Naive thymus-derived CD4-positive, alpha-beta T cell (primary cell): ENCODE results near the gene PSMD1. TPM values are rescaled to one million over a fixed set of nuclear protein-coding genes. Genes with fewer than 3 reads are reported as not detected.

ENCODE experiments used
- ATAC-seq: fragments of 150-1000 bp; cut with Tn5 transposase; 2 replicates; pipeline ENCODE4 v1.10.0; 2021; ENCODE audit warnings: mild to moderate bottlenecking, moderate library complexity
- CTCF ChIA-PET: fragments of 350-600 bp; sonication (Branson Sonifier 250); formaldehyde crosslinking; loops from one replicate; lab custom pipeline; 2021; ENCODE audit warnings: antibody characterized with exemption; lab: Charles Lee
- POLR2A ChIA-PET: fragments of 350-600 bp; sonication (Branson Sonifier 250); formaldehyde crosslinking; loops from one replicate; lab custom pipeline; 2021; ENCODE audit warnings: antibody characterized with exemption, inconsistent platforms; lab: Charles Lee
- DNase-seq, 9 donors: peaks; one replicate each; pipeline versions ENCODE4 v3.0.0 to v3.0.0-alpha.2; 2020 to 2022; ENCODE audit warnings: mixed read lengths in 1 of 9
- H3K27ac ChIP-seq: one replicate; pipeline ENCODE4 v1.7.0; 2013; ENCODE audit warnings: mild to moderate bottlenecking, low read depth, low read length, moderate library complexity
- H3K27me3 ChIP-seq, 2 donors: one replicate each; pipeline ENCODE4 v1.7.0; 2013; ENCODE audit warnings: low read length in 2 of 2, mild to moderate bottlenecking in 2 of 2, moderate library complexity in 2 of 2; ENCODE audit not compliant: control insufficient read depth in 2 of 2, insufficient read depth in 2 of 2
- H3K36me3 ChIP-seq, 3 experiments: 1 replicate in 2 of 3; 2 replicates in 1 of 3; pipeline ENCODE4 v1.7.0; 2013; ENCODE audit warnings: low read length in 3 of 3, mild to moderate bottlenecking in 3 of 3, moderate library complexity in 1 of 3; ENCODE audit not compliant: insufficient read depth in 3 of 3, control insufficient read depth in 2 of 3
- H3K4me1 ChIP-seq, 2 donors: one replicate each; pipeline ENCODE4 v1.7.0; 2013; ENCODE audit warnings: low read length in 2 of 2, mild to moderate bottlenecking in 2 of 2, moderate library complexity in 1 of 2; ENCODE audit not compliant: control insufficient read depth in 2 of 2, insufficient read depth in 2 of 2
- H3K4me3 ChIP-seq: 2 replicates; pipeline ENCODE4 v1.7.0; 2013; ENCODE audit warnings: mild to moderate bottlenecking, low read length
- H3K9me3 ChIP-seq, 3 experiments: 1 replicate in 2 of 3; 2 replicates in 1 of 3; pipeline ENCODE4 v1.7.0; 2013; ENCODE audit warnings: low read length in 3 of 3; ENCODE audit not compliant: control insufficient read depth in 2 of 3
- H3K27ac Mint-ChIP-seq, 9 donors: one replicate each; pipeline ENCODE4 v1.8.0; 2020 to 2022; ENCODE audit warnings: mixed read lengths in 9 of 9, mild to moderate bottlenecking in 8 of 9, moderate library complexity in 5 of 9, inconsistent platforms in 2 of 9
- H3K27me3 Mint-ChIP-seq, 5 donors: one replicate each; pipeline ENCODE4 v1.8.0; 2021 to 2022; ENCODE audit warnings: mixed read lengths in 5 of 5, mild to moderate bottlenecking in 1 of 5
- H3K36me3 Mint-ChIP-seq, 5 donors: one replicate each; pipeline ENCODE4 v1.8.0; 2020 to 2022; ENCODE audit warnings: mixed read lengths in 5 of 5, mild to moderate bottlenecking in 3 of 5, inconsistent platforms in 1 of 5
- H3K4me1 Mint-ChIP-seq, 7 donors: one replicate each; pipeline ENCODE4 v1.8.0; 2020 to 2022; ENCODE audit warnings: mixed read lengths in 7 of 7, mild to moderate bottlenecking in 3 of 7, inconsistent platforms in 1 of 7
- H3K4me3 Mint-ChIP-seq, 10 donors: one replicate each; pipeline ENCODE4 v1.8.0; 2020 to 2022; ENCODE audit warnings: mild to moderate bottlenecking in 10 of 10, mixed read lengths in 10 of 10, moderate library complexity in 6 of 10, inconsistent platforms in 2 of 10
- H3K9me3 Mint-ChIP-seq, 11 donors: one replicate each; pipeline ENCODE4 v1.8.0; 2020 to 2022; ENCODE audit warnings: mixed read lengths in 11 of 11, mild to moderate bottlenecking in 4 of 11, inconsistent platforms in 1 of 11, moderate library complexity in 1 of 11
- intact Hi-C, 2 donors: fragments of 100-400 bp; cut with micrococcal nuclease; formaldehyde crosslinking; loops; one replicate each; pipeline ENCODE4 v1.15.1; 2023
- polyA plus RNA-seq, 2 donors: library from polyadenylated mRNA; unstranded; fragments of 300-500 nt; fragmentation: Illumina TruSeq; gene quantifications; one replicate each; pipeline ENCODE4 v1.2.3, GENCODE V29; 2021
- total RNA-seq, 6 experiments: library from RNA in 5 of 6; stranded (reverse) in 5 of 6; gene quantifications; 1 replicate in 5 of 6; 2 replicates in 1 of 6; pipeline ENCODE4 v1.2.3 and lab custom pipeline; 2021 to 2026

The PSMD1 gene
- total and polyA plus RNA-seq, 7 experiments from 2014 or later = 30.3 to 121 (median 46.2) TPM

DNA sequence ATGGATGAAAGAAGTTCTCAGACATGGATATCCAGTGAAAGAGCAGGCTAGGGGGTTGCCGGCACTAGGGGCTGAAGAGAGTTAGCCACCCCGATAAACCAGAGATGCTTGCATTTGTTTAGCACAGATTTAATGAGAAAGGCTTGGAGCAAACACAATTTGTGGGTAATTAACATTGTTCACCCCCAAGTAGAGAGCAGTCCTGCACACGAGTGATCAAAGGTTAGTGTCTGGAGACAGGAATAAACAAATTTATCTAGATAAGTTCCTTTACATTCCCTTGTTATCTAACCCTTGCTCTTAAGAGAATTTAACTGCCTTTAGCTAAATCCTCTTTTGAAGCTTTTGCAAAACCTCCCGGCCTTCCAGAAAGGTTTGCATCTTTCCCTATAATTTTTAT, 44.3 kb downstream of the PSMD1 start:
- Histone ChIP-seq H3K27ac (no peak overlapping the region), H3K27me3 (no peaks in the 10 kb centered on the region), H3K36me3 (peaks cover 0 to 36% (median 0%) of the 10 kb centered on the region in 3 experiments), H3K9me3 (peaks cover 0 to 21% (median 10%) of the 10 kb centered on the region in 3 experiments), H3K4me3 (no peak overlapping the region), H3K4me1 (no peaks in the 10 kb centered on the region)
- intact Hi-C loops = loop anchor here (5.0 kb wide), 2 partner anchors 306 to 501 kb away; no protein-coding TSS in a partner anchor
- DNase-seq = no peak
- no peak for ATAC-seq
- no peak overlapping the region for H3K27ac Mint-ChIP-seq
- no peaks in the 10 kb centered on the region for H3K27me3 Mint-ChIP-seq
- peaks cover 26 to 59% (median 44%) of the 10 kb centered on the region in 5 donors for H3K36me3 Mint-ChIP-seq
- CTCF ChIA-PET = interaction anchor here (0.5 to 0.8 kb wide), 2 partner anchors 351 to 458 kb away, joined by 3 to 6 read pairs; no protein-coding TSS in a partner anchor
- H3K4me1 Mint-ChIP-seq = peaks cover 0 to 6% (median 5%) of the 10 kb centered on the region in 7 donors
- H3K9me3 Mint-ChIP-seq = peaks cover 0 to 55% (median 24%) of the 10 kb centered on the region in 11 donors
- POLR2A ChIA-PET = no interaction called here
- no peak overlapping the region for H3K4me3 Mint-ChIP-seq

DNA sequence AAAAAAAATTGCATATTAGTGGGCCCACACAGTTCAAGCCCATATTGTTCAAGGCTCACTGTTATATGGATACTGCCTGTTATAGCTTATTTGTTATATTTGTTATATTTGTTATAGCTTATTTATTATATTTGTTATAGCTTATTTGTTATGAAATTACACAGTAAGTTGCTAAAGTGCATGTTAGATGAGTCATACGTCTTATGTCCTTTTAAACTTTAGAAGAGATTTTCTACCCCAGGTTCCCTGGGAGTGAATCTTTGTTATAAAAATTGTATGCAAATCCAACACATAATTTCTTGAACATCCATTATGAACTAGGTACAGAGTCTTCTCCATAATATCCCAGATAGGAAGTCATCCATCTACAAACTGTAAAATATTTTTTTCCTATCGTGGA, 46.1 kb downstream of the PSMD1 start:
- Mint-ChIP-seq H3K9me3 (peaks cover 0 to 37% (median 21%) of the 10 kb centered on the region in 11 donors), H3K4me1 (peaks cover 0 to 6% (median 5%) of the 10 kb centered on the region in 7 donors), H3K4me3 (no peak overlapping the region), H3K36me3 (peaks cover 18 to 49% (median 29%) of the 10 kb centered on the region in 5 donors), H3K27ac (no peak overlapping the region), H3K27me3 (no peaks in the 10 kb centered on the region)
- Histone ChIP-seq H3K4me1 (no peaks in the 10 kb centered on the region), H3K27ac (no peak overlapping the region), H3K27me3 (no peaks in the 10 kb centered on the region), H3K36me3 (peaks cover 0 to 31% (median 0%) of the 10 kb centered on the region in 3 experiments), H3K9me3 (peaks cover 0 to 21% (median 10%) of the 10 kb centered on the region in 3 experiments), H3K4me3 (no peak overlapping the region)
- POLR2A ChIA-PET = interaction anchor here (0.7 kb wide), 1 partner anchor 35 kb away, joined by 3 read pairs; no protein-coding TSS in a partner anchor
- CTCF ChIA-PET = interaction anchor here (1.0 to 4.8 kb wide), 2 partner anchors 303 to 350 kb away, joined by 3 to 31 read pairs; no protein-coding TSS in a partner anchor
- intact Hi-C loops = loop anchor here (5.0 kb wide), 2 partner anchors 305 to 500 kb away; no protein-coding TSS in a partner anchor
- DNase-seq = no peak
- ATAC-seq = no peak

DNA sequence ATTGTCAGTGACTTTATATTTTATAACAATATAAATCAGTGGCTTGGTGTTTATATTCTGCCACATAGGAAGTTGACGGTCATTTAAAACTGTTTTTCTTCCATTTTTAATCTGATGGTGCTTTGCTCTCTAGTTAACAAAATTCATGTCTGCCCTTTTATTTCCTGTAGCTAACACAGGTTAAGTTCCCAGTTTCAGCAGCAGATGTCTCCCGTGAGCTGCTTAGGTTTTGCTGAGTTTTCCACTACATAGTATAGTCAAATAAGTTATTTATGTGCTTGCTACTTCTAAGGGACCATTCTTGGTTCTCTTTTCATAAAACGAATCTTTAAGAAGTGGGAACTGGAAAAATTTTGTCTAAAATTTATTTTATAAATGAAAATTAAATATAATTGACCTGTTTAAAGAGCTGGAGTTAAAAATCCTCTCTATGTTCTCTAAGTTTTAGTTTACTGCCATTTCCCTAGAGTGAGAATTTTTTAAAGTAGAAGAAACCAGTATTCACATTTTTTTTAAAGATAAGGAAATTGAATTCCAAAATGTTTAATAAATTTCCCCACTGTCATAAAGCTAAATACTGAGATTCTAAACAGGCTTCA, 47.5 kb downstream of the PSMD1 start:
- Histone ChIP-seq H3K4me3 (no peak overlapping the region), H3K36me3 (peaks cover 0 to 26% (median 0%) of the 10 kb centered on the region in 3 experiments), H3K27me3 (no peaks in the 10 kb centered on the region), H3K9me3 (peaks cover 0 to 12% (median 3%) of the 10 kb centered on the region in 3 experiments), H3K27ac (no peak overlapping the region), H3K4me1 (no peaks in the 10 kb centered on the region)
- ChIA-PET CTCF (interaction anchor here (0.7 to 4.8 kb wide), 7 partner anchors 14 to 497 kb away, joined by 3 to 31 read pairs (median 3); no protein-coding TSS in a partner anchor), POLR2A (interaction anchor here (0.8 kb wide), 1 partner anchor 348 kb away, joined by 3 read pairs; no protein-coding TSS in a partner anchor)
- peak overlapping the region in 2 of 9 donors; percentile 10 to 12 for H3K27ac Mint-ChIP-seq
- no peak overlapping the region for H3K4me3 Mint-ChIP-seq
- ATAC-seq = peak; percentile 84
- peak in 8 of 9 donors; percentile 10 to 58 (median 40) for DNase-seq
- peaks cover 0 to 6% (median 5%) of the 10 kb centered on the region in 7 donors for H3K4me1 Mint-ChIP-seq
- H3K27me3 Mint-ChIP-seq = no peaks in the 10 kb centered on the region
- peaks cover 0 to 22% (median 11%) of the 10 kb centered on the region in 11 donors for H3K9me3 Mint-ChIP-seq
- intact Hi-C loops = loop anchor here (1.0 to 5.0 kb wide), 6 partner anchors 123 to 498 kb away; no protein-coding TSS in a partner anchor
- H3K36me3 Mint-ChIP-seq = peaks cover 11 to 47% (median 22%) of the 10 kb centered on the region in 5 donors

DNA sequence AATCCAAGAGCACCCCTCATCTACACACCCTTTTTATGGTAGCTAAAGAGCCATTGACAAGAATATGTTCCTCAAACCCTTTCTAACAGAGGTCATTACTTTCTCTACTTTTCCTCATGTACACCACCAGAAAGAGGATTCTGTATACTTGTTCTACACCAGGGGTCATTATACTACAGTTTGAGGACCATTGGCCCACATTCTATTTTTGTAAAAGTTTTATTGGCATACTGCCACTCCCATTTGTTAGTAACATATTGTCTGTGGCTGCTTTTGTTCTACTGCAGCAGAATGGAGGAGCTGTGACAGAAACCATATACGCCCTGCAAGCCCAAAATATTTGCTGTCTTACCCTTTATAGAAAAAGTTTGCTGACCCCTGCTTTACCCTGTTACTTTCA, 53.9 kb downstream of the PSMD1 start:
- Histone ChIP-seq H3K27ac (no peak overlapping the region), H3K9me3 (no peaks in the 10 kb centered on the region), H3K36me3 (peaks cover 0 to 8% (median 0%) of the 10 kb centered on the region in 3 experiments), H3K4me3 (no peak overlapping the region), H3K4me1 (no peaks in the 10 kb centered on the region), H3K27me3 (no peaks in the 10 kb centered on the region)
- Mint-ChIP-seq H3K27ac (no peak overlapping the region), H3K27me3 (no peaks in the 10 kb centered on the region), H3K4me3 (no peak overlapping the region), H3K9me3 (no peaks in the 10 kb centered on the region), H3K4me1 (peaks cover 0 to 13% (median 0%) of the 10 kb centered on the region in 7 donors), H3K36me3 (peaks cover 4 to 68% (median 32%) of the 10 kb centered on the region in 5 donors)
- DNase-seq (no peak), ATAC-seq (no peak)
- intact Hi-C loops = no loop called here
- ChIA-PET CTCF (no interaction called here), POLR2A (no interaction called here)

DNA sequence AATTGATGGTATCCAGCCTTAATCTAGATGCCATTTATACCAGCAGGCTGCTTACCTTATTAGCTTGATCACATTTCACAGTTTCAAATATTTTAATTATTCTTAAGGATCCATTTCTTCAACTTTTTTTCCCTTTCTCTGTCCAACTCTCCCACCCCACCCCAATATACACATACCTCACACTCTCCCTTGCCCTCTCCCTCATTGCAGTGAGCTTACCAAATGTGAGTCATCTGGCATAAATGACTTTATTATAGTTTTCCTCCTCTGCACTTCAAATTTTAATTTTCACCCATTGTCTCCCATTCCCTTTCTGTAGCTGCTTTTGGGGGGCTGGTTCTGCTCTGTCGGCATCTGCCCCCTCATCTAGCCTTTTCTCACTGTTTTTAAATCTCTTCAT, 55.3 kb downstream of the PSMD1 start:
- ChIA-PET CTCF (no interaction called here), POLR2A (no interaction called here)
- ATAC-seq (no peak), DNase-seq (no peak)
- intact Hi-C loops = no loop called here
- Histone ChIP-seq H3K4me1 (no peaks in the 10 kb centered on the region), H3K9me3 (no peaks in the 10 kb centered on the region), H3K27me3 (no peaks in the 10 kb centered on the region), H3K4me3 (no peak overlapping the region), H3K36me3 (peaks cover 0 to 8% (median 0%) of the 10 kb centered on the region in 3 experiments), H3K27ac (no peak overlapping the region)
- no peak overlapping the region for H3K4me3 Mint-ChIP-seq
- no peaks in the 10 kb centered on the region for H3K27me3 Mint-ChIP-seq
- H3K27ac Mint-ChIP-seq = no peak overlapping the region
- no peaks in the 10 kb centered on the region for H3K9me3 Mint-ChIP-seq
- peaks cover 0 to 16% (median 0%) of the 10 kb centered on the region in 7 donors for H3K4me1 Mint-ChIP-seq
- H3K36me3 Mint-ChIP-seq = peaks cover 4 to 65% (median 32%) of the 10 kb centered on the region in 5 donors

DNA sequence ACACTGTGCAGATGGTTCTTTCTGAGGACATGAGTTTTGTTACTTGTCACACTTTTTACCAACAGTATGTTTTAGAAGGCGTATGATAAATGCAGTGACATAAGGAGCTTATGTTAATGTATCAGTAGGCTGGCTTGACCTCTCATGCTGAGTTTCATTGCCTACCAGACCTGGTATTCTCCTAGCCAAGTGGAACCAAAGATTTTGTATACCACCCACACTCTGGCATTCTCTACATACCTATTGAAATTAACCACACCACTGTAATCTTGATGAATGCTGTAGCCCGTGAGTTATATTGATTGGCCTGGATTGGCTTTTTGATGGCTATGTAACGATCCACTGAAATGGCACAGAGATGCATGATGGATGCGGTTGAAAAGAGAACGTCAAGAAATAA, 56.8 kb downstream of the PSMD1 start:
- no peaks in the 10 kb centered on the region for H3K4me1 ChIP-seq
- Mint-ChIP-seq H3K9me3 (no peaks in the 10 kb centered on the region), H3K4me1 (peaks cover 0 to 23% (median 6%) of the 10 kb centered on the region in 7 donors), H3K36me3 (peaks cover 1 to 61% (median 29%) of the 10 kb centered on the region in 5 donors), H3K4me3 (no peak overlapping the region), H3K27me3 (no peaks in the 10 kb centered on the region), H3K27ac (no peak overlapping the region)
- no peak for DNase-seq
- H3K27me3 ChIP-seq = no peaks in the 10 kb centered on the region
- no peak overlapping the region for H3K27ac ChIP-seq
- no peak for ATAC-seq
- H3K36me3 ChIP-seq = peaks cover 0 to 4% (median 0%) of the 10 kb centered on the region in 3 experiments
- POLR2A ChIA-PET = no interaction called here
- intact Hi-C loops = no loop called here
- no peak overlapping the region for H3K4me3 ChIP-seq
- H3K9me3 ChIP-seq = no peaks in the 10 kb centered on the region
- CTCF ChIA-PET = no interaction called here
